HG02610 (cell line): ENCODE data around the gene DNAH10.
"Not testable (repeated sequence)": the region's sequence is repeated elsewhere in the genome, so short reads cannot be mapped to it uniquely, and the experiment has no call there.

Experiments used
- ATAC-seq: cut with Tn5 transposase; IDR thresholded peaks from one replicate; pipeline ENCODE4 v1.9.1; 2021; ENCODE audit warnings: mild to moderate bottlenecking, moderate library complexity; ENCODE audit not compliant: unreplicated experiment

Gene DNAH10

GRCh38 chr12:123905319-123905925, 143.3 kb downstream of the DNAH10 start:
- ATAC-seq, result no peak

GRCh38 chr12:123906711-123907420, 144.8 kb downstream of the DNAH10 start:
- no peak for ATAC-seq

GRCh38 chr12:123907726-123908476, 145.8 kb downstream of the DNAH10 start:
- no peak for ATAC-seq

- ATAC-seq, result no peak
These were observed 147.0 kb downstream of the DNAH10 start for GRCh38 chr12:123908884-123909725.

GRCh38 chr12:123910057-123910456, 148.0 kb downstream of the DNAH10 start:
- ATAC-seq, result no peak

GRCh38 chr12:123910761-123911193, 148.7 kb downstream of the DNAH10 start:
- ATAC-seq, result no peak

- not testable (repeated sequence) for ATAC-seq
These were observed 149.7 kb downstream of the DNAH10 start for GRCh38 chr12:123911672-123912409.

- no peak for ATAC-seq
These were observed 150.6 kb downstream of the DNAH10 start for GRCh38 chr12:123912415-123913380.

- no peak for ATAC-seq
These were observed 152.7 kb downstream of the DNAH10 start for GRCh38 chr12:123914726-123915333.

GRCh38 chr12:123916729-123917128, 154.6 kb downstream of the DNAH10 start:
- no peak for ATAC-seq

GRCh38 chr12:123917337-123917850, 155.3 kb downstream of the DNAH10 start:
- no peak for ATAC-seq

GRCh38 chr12:123919980-123920360, 157.9 kb downstream of the DNAH10 start:
- no peak for ATAC-seq

- ATAC-seq, result no peak
These were observed 160.9 kb downstream of the DNAH10 start for GRCh38 chr12:123923038-123923437.

- ATAC-seq, result no peak
These were observed 161.8 kb downstream of the DNAH10 start for GRCh38 chr12:123923927-123924326.

- no peak for ATAC-seq
These were observed 162.4 kb downstream of the DNAH10 start for GRCh38 chr12:123924539-123924938.

GRCh38 chr12:123928274-123928865, 166.3 kb downstream of the DNAH10 start:
- no peak for ATAC-seq

- ATAC-seq, result no peak
These were observed 166.8 kb downstream of the DNAH10 start for GRCh38 chr12:123928897-123929296.

GRCh38 chr12:123929946-123930583, 168.0 kb downstream of the DNAH10 start:
- ATAC-seq, result no peak
